AG09309 (cell line): ENCODE measurements around the gene PRSS1.
A peak's percentile ranks its signal among the peaks of the same experiment; 100 is the strongest.
"Not testable (repeated sequence)": the region's sequence is repeated elsewhere in the genome, so short reads cannot be mapped to it uniquely, and the experiment has no call there.

ENCODE experiments used
- DNase-seq: peaks from one replicate; pipeline ENCODE4 v3.0.0-alpha.2; 2010; ENCODE audit warnings: low read depth
- H3K4me3 ChIP-seq: 2 replicates; pipeline ENCODE4 v1.5.1; 2011; ENCODE audit warnings: mild to moderate bottlenecking, low read depth, low read length, moderate library complexity; ENCODE audit not compliant: control insufficient read depth
- TF ChIP-seq, protein P1 (sequence below): IDR thresholded peaks from 2 replicates; pipeline ENCODE4 v1.5.1; 2011; ENCODE audit warnings: mild to moderate bottlenecking, low read depth, low read length, inconsistent platforms; ENCODE audit not compliant: insufficient read depth, control insufficient read depth; ENCODE audit errors: missing control alignments

Gene PRSS1

DNA sequence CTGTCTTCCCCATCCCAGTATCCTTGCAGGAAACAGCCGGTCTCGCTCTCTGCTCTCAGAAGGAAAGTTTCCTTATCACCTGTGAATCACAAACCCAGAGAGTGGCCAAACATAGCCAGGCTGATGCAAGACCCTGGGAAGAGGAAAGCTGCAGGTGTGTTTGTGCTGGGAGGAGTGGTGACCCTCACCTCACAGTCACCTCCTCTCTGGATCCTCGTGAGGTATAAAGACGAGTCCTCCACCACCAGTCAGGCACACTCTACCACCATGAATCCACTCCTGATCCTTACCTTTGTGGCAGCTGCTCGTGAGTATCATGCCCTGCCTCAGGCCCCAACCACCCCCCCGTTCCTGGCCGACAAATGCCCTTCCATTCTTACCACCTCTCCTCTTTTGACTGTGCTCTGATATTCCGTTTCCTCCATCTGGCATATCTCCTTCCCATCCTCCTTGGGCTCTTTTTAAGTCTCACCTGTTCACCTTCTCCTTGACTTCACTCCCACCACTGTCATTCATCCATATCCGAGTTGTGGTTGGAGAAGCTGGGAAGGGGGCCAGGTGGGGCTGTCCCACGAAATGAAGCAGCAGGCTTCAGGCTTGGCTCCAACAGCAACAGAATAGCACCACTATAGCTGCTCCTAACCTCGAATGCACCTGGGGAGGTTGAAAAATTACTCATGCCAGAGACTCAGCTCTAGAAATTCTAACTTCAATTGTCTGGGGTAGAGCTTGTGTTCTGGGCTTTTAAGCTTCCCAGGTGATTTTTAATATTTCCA is at the start of gene PRSS1:
Gene PRSS1 (plus strand): TSS at position 255 of the 776 bp plus-strand sequence. CDS start 13 bp downstream, at position 268.
- TF ChIP-seq, protein P1, sequence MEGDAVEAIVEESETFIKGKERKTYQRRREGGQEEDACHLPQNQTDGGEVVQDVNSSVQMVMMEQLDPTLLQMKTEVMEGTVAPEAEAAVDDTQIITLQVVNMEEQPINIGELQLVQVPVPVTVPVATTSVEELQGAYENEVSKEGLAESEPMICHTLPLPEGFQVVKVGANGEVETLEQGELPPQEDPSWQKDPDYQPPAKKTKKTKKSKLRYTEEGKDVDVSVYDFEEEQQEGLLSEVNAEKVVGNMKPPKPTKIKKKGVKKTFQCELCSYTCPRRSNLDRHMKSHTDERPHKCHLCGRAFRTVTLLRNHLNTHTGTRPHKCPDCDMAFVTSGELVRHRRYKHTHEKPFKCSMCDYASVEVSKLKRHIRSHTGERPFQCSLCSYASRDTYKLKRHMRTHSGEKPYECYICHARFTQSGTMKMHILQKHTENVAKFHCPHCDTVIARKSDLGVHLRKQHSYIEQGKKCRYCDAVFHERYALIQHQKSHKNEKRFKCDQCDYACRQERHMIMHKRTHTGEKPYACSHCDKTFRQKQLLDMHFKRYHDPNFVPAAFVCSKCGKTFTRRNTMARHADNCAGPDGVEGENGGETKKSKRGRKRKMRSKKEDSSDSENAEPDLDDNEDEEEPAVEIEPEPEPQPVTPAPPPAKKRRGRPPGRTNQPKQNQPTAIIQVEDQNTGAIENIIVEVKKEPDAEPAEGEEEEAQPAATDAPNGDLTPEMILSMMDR = no peak
- no peak within 1 kb of the TSS for H3K4me3 ChIP-seq
- DNase-seq = no peak

DNA sequence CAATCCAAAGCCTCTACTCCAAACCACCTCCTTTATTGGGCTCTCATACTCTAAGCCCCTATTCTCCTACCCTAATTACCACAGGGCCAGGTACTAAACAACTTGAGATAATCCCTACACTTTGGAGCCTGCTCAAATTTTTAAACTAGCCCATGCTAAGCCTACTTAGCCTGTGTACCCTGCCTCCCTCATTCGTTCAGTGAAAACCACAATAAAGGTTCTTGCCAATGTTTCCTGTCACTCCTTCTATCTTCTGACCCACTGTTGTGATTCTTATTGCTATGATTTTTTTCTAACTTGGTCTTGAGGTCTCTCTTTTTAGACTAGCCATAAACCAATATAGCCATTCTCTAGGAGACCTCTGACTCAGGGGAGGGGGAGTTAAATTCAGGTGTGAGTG is 48.3 kb upstream of the PRSS1 start:
- DNase-seq, H3K4me3 ChIP-seq: not testable (repeated sequence)

DNA sequence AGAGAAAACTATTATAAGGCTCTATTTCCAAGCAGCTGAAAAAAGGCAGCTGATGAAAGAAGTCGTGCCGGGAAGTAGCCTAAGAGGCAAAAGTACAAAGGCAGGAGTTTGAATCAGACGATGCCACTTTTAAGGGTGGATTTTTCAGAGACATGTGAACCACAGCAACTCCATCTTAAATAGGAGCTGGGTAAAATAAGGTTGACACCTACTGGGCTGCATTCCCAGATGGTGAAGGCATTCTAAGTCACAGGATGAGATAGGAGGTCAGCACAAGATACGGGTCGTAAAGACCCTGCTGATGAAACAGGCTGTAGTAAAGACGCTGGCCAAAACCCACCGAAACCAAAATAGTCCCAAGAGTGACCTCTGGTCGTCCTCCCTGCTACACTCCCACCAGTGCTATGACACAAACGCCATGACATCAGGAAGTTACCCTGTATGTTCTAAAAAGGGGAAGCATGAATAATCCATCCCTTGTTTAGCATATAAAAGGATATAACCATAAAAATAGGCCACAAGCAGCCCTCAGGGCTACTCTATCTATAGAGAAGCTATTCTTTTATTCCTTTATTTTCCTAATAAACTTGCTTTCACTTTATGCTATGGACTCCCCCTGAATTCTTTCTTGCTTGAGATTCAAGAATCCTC is 45.5 kb upstream of the PRSS1 start:
- TF ChIP-seq, protein P1 = no peak
- no peak for DNase-seq
- H3K4me3 ChIP-seq = no peak overlapping the region

DNA sequence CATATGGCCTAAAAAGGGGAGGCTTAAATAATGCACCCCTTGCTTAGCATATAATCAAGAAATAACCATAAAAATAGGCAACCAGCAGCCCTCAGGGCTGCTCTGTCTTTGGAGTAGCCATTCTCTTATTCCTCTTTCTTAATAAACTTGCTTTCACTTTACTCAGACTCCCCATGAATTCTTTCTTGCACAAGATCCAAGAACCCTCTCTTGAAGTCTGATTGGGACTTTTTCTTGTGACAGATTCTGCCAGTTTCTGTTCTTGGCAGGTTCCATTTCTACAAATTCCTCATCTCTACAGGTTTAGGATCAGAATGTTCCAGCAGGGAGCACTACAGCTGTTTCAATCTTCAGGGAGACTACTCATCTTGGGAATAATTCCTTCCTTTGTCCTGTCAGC is 40.5 kb upstream of the PRSS1 start:
- DNase-seq, H3K4me3 ChIP-seq: not testable (repeated sequence)

DNA sequence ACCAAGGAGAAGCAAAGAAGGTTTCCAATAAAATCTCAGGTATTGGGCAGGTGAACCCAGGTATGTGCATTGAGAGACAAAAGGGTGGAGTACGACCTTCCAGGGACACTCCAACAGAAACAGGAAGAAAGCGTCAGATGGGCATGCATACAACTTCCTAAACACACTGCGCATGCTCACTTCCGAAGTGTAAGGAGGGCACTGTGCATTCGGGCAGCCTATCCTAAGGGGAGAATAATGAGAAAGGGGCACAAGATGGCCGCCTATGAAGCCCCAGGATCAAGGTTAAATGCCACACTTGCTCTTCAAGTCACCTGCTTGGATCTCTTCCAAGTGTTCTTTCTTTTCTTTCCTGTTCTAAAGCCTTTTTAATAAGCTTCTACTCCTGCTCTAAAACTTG is 39.4 kb upstream of the PRSS1 start:
- no peak overlapping the region for H3K4me3 ChIP-seq
- DNase-seq = no peak
- TF ChIP-seq, protein P1 = no peak

DNA sequence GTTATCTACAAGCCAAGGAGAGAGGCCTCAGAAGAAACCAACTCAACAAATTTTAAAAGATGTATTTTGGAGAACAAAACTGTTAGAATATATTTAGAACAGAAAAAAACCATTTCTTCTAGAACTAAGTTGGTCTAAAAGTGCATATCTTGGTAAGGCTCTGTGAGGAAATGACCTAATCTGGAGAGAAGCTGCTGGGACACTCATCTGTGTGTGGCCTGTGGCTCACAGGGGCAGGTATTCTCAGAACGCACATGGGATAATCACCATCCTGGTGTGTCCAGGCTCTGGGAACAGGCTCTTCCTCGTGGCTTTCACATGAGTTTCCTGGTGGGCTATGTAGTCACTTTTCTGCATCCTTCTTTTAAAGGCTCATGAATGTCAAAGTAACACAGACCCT is 38.1 kb upstream of the PRSS1 start:
- DNase-seq = no peak
- no peak overlapping the region for H3K4me3 ChIP-seq
- TF ChIP-seq, protein P1 = no peak

DNA sequence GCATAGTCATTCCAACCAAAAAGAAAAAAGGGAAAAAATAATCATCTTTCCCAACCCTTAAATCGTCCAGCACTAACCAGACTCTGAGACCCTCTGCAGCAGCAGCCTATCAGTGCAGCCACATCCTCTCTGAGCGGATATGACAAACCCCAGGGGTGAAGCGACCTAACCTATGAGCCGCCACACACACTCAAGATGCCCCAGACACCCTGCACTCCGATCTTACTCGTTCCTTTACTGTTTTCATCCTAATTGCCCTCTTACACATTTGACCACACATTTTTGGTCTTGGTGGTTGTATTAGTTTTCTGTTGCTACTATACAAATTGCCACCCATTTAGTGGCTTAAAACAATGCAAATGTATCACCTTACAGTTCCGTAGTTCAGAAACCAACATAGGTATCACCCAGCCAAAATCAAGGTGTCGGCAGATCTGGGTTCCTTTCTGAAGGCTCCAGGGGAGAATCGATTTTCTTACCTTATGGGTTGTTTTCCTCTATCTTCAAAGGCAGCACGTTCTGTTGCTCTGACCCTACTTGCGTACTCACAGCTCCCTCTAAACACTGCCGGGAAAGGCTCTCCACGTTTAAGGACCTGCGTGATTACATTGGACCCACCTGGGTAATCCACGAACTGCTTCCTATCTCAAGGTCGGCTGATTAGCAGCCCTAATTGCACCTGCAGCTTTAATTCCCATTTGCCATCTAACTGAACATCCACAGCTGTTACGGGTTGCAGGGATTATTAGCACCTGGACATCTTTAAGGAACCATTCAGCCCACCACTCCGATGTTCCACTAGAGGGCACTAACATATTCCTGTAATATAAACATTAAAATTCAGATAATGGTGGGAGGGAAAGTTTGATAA is 37.3 kb upstream of the PRSS1 start:
- H3K4me3 ChIP-seq = no peak overlapping the region
- TF ChIP-seq, protein P1 = peak; percentile 68
- no peak for DNase-seq
